Bronchial epithelial cell (primary cell): ENCODE measurements around the gene NAA35. TPM values are rescaled to one million over a fixed set of nuclear protein-coding genes. Genes with fewer than 3 reads are reported as not detected.
"Not testable (repeated sequence)": the region's sequence is repeated elsewhere in the genome, so short reads cannot be mapped to it uniquely, and the experiment has no call there.

Experiments
- DNase-seq: peaks from one replicate; pipeline ENCODE4 v3.0.0-alpha.2; 2010; ENCODE audit warnings: low read depth
- FAIRE-seq: peaks from 2 replicates; lab custom pipeline; 2011; peaks lifted over from hg19 to GRCh38; lab: Jason Lieb, UNC
- H3K27me3 ChIP-seq: 2 replicates; pipeline ENCODE4 v1.5.1; 2011; ENCODE audit warnings: low read length; ENCODE audit not compliant: control insufficient read depth, insufficient read depth
- H3K36me3 ChIP-seq: 2 replicates; pipeline ENCODE4 v1.5.1; 2011; ENCODE audit warnings: low read length; ENCODE audit not compliant: control insufficient read depth, insufficient read depth
- H3K4me3 ChIP-seq: 2 replicates; pipeline ENCODE4 v1.5.1; 2011; ENCODE audit warnings: mild to moderate bottlenecking, low read depth, low read length, control low read depth
- CTCF ChIP-seq: IDR thresholded peaks from 2 replicates; pipeline ENCODE4 v1.5.1; 2011; ENCODE audit warnings: mild to moderate bottlenecking, moderate library complexity, low read length, control low read depth, inconsistent platforms; ENCODE audit not compliant: insufficient read depth, severe bottlenecking
- total RNA-seq: library from RNA; depleted of rRNA; stranded (reverse); fragments of >200 nt; gene quantifications from 2 replicates; pipeline ENCODE4 v1.2.1, GENCODE V29; 2014

NAA35 gene
- total RNA-seq, 1 donor from 2014 or later, result 26.3 TPM

GRCh38 chr9:85973238-85973637 is 32.3 kb downstream of the NAA35 start:
- H3K36me3 ChIP-seq, result peaks cover 1% of the 10 kb centered on the region
- TF ChIP-seq CTCF, result no peak
- DNase-seq (no peak), FAIRE-seq (no peak)
- H3K4me3 ChIP-seq, result no peak overlapping the region
- H3K27me3 ChIP-seq, result no peaks in the 10 kb centered on the region

- FAIRE-seq, H3K36me3 ChIP-seq, H3K27me3 ChIP-seq, DNase-seq, H3K4me3 ChIP-seq: not testable (repeated sequence)
Measured at GRCh38 chr9:85974055-85974547, 33.2 kb downstream of the NAA35 start.

GRCh38 chr9:85978496-85978895 is 37.5 kb downstream of the NAA35 start:
- no peak for DNase-seq
- no peak for TF ChIP-seq CTCF
- H3K27me3 ChIP-seq, result no peaks in the 10 kb centered on the region
- FAIRE-seq, result no peak
- peaks cover 6% of the 10 kb centered on the region for H3K36me3 ChIP-seq
- H3K4me3 ChIP-seq, result no peak overlapping the region

GRCh38 chr9:85981369-85981768 is 40.4 kb downstream of the NAA35 start:
- Histone ChIP-seq H3K4me3 (no peak overlapping the region), H3K27me3 (no peaks in the 10 kb centered on the region), H3K36me3 (peaks cover 7% of the 10 kb centered on the region)
- FAIRE-seq, result no peak
- DNase-seq, result no peak
- TF ChIP-seq CTCF, result no peak

- no peak overlapping the region for H3K4me3 ChIP-seq
- peaks cover 5% of the 10 kb centered on the region for H3K36me3 ChIP-seq
- no peaks in the 10 kb centered on the region for H3K27me3 ChIP-seq
- no peak for TF ChIP-seq CTCF
- FAIRE-seq (no peak), DNase-seq (no peak)
Measured at GRCh38 chr9:85984457-85984856, 43.5 kb downstream of the NAA35 start.

GRCh38 chr9:85987236-85987635 is 46.3 kb downstream of the NAA35 start:
- no peak overlapping the region for H3K4me3 ChIP-seq
- no peaks in the 10 kb centered on the region for H3K27me3 ChIP-seq
- no peak for FAIRE-seq
- DNase-seq, result no peak
- no peak for TF ChIP-seq CTCF
- peaks cover 3% of the 10 kb centered on the region for H3K36me3 ChIP-seq
